Right lobe of liver (tissue), 4 donors: ENCODE results near the gene C18orf54.

ENCODE experiments used
- CTCF ChIP-seq, 4 donors: fragments of 200-600 bp in 3 of 4; fragments of 450-650 bp in 1 of 4; IDR thresholded peaks; one replicate each; pipeline versions ENCODE4 v1.5.1 to v1.8.0; 2016 to 2022; ENCODE audit warnings: antibody characterized with exemption in 4 of 4, mild to moderate bottlenecking in 2 of 4
- POLR2A ChIP-seq: fragments of 450-650 bp; IDR thresholded peaks from one replicate; pipeline ENCODE4 v1.6.1; 2017; ENCODE audit warnings: antibody characterized with exemption, mild to moderate bottlenecking
- donor health status: DM: no; HTN: no; CAD: no.
- donor health status: DM: no; HTN: no; CAD: no.
- donor health status: DM: no; HTN: yes; CAD: no.

DNA sequence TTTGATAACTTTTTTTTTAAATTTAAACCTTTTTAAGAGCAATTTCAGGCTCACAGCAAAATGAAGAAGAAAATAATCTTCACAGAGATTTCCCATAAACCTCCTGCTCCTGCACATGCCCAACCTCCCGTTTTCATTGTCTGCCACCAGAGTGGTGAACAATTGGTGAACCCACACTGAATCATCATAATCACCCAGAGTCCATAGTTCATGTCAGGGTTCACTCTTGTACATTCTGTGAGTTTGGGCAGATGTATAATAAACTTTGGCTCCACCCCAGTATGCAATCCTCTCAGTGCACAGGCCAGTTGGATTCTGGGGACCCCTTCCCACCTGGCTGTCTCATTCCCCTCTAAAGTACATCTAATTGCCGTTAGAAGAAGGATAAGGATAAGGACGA lies 24.4 kb downstream of the C18orf54 start:
- TF ChIP-seq CTCF (IDR thresholded peaks at IDR 0.05) (no peak), POLR2A (no peak)
